ENCODE data around the gene NFX1.

Gene NFX1

GRCh38 chr9:33346564-33346963 is 56.2 kb downstream of the NFX1 start:
- H3K36me3 ChIP-seq: peaks cover 79% of the 10 kb centered on the region
- TF ChIP-seq, protein P1, sequence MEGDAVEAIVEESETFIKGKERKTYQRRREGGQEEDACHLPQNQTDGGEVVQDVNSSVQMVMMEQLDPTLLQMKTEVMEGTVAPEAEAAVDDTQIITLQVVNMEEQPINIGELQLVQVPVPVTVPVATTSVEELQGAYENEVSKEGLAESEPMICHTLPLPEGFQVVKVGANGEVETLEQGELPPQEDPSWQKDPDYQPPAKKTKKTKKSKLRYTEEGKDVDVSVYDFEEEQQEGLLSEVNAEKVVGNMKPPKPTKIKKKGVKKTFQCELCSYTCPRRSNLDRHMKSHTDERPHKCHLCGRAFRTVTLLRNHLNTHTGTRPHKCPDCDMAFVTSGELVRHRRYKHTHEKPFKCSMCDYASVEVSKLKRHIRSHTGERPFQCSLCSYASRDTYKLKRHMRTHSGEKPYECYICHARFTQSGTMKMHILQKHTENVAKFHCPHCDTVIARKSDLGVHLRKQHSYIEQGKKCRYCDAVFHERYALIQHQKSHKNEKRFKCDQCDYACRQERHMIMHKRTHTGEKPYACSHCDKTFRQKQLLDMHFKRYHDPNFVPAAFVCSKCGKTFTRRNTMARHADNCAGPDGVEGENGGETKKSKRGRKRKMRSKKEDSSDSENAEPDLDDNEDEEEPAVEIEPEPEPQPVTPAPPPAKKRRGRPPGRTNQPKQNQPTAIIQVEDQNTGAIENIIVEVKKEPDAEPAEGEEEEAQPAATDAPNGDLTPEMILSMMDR (IDR thresholded peaks at IDR 0.05): no peak
- peaks cover 0 to 3% of the 10 kb centered on the region in 2 experiments for H3K4me1 ChIP-seq (ENCODE audit: control insufficient read depth in 1 of 2, insufficient read depth in 1 of 2, low read depth in 1 of 2, low read length in 1 of 2)
- no peak overlapping the region for H3K27ac ChIP-seq
- H3K27me3 ChIP-seq: no peaks in the 10 kb centered on the region
- H3K4me3 ChIP-seq (ENCODE audit: low read depth in 1 of 2, low read length in 1 of 2): no peak overlapping the region
- no peaks in the 10 kb centered on the region for H3K9me3 ChIP-seq

DNA sequence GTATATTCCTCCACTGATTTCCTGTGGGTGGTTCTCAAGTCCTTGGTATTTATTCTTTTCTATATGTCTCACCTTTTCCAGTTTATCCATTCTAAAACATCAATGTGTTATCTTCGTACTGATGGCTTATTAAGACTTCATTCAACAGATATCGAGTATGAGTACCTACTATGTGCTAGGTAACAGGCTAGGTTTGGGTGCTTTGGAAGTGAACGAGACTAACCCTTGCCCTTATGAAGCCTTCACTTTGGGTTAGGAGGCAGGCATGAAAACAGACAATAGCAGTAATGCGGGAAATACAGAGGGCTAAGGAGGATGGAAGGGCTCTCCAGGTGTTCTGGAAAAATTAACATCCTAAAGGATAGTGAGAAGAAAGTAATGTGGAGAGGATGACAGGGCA is 58.7 kb downstream of the NFX1 start:
- H3K27me3 ChIP-seq: no peaks in the 10 kb centered on the region
- peaks cover 11 to 14% of the 10 kb centered on the region in 2 experiments for H3K4me1 ChIP-seq (ENCODE audit: control insufficient read depth in 1 of 2, insufficient read depth in 1 of 2, low read depth in 1 of 2, low read length in 1 of 2)
- H3K27ac ChIP-seq: no peak overlapping the region
- no peak overlapping the region for H3K4me3 ChIP-seq (ENCODE audit: low read depth in 1 of 2, low read length in 1 of 2)
- H3K9me3 ChIP-seq: no peaks in the 10 kb centered on the region
- TF ChIP-seq, protein P1 (IDR thresholded peaks at IDR 0.05): no peak
- H3K36me3 ChIP-seq: peaks cover 63% of the 10 kb centered on the region

GRCh38 chr9:33349743-33350142 is 59.4 kb downstream of the NFX1 start:
- no peak overlapping the region for H3K4me3 ChIP-seq (ENCODE audit: low read depth in 1 of 2, low read length in 1 of 2)
- TF ChIP-seq, protein P1 (IDR thresholded peaks at IDR 0.05): no peak
- H3K4me1 ChIP-seq (ENCODE audit: control insufficient read depth in 1 of 2, insufficient read depth in 1 of 2, low read depth in 1 of 2, low read length in 1 of 2): peaks cover 18 to 21% of the 10 kb centered on the region in 2 experiments
- H3K27me3 ChIP-seq: no peaks in the 10 kb centered on the region
- peaks cover 56% of the 10 kb centered on the region for H3K36me3 ChIP-seq
- H3K9me3 ChIP-seq: no peaks in the 10 kb centered on the region
- H3K27ac ChIP-seq: no peak overlapping the region

DNA sequence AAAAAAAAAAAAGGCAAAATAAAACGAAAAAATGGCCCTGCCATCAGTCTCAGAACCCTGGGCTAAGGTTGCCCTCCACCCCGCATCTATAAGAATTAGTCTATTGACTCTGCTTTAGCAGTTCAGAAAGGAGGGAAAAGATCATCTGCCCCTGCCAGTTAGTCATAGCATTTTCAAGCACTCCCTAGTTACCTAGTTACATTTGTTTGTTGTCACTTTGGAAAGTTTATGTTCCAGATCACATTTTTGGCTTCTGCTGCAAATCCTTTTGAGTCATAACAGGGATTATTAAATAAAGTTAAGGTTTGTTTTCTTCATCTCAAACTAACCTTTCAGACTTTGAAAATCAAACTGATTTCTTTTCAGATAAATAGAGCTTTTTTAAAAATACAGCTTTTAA is 60.0 kb downstream of the NFX1 start:
- H3K4me1 ChIP-seq (ENCODE audit: control insufficient read depth in 1 of 2, insufficient read depth in 1 of 2, low read depth in 1 of 2, low read length in 1 of 2): peaks cover 22 to 25% of the 10 kb centered on the region in 2 experiments
- H3K27ac ChIP-seq: no peak overlapping the region
- peaks cover 50% of the 10 kb centered on the region for H3K36me3 ChIP-seq
- no peaks in the 10 kb centered on the region for H3K27me3 ChIP-seq
- TF ChIP-seq, protein P1 (IDR thresholded peaks at IDR 0.05): no peak
- no peaks in the 10 kb centered on the region for H3K9me3 ChIP-seq
- H3K4me3 ChIP-seq (ENCODE audit: low read depth in 1 of 2, low read length in 1 of 2): no peak overlapping the region

GRCh38 chr9:33351547-33351946 is 61.2 kb downstream of the NFX1 start:
- peaks cover 22 to 25% of the 10 kb centered on the region in 2 experiments for H3K4me1 ChIP-seq (ENCODE audit: control insufficient read depth in 1 of 2, insufficient read depth in 1 of 2, low read depth in 1 of 2, low read length in 1 of 2)
- no peak overlapping the region for H3K27ac ChIP-seq
- no peaks in the 10 kb centered on the region for H3K9me3 ChIP-seq
- no peaks in the 10 kb centered on the region for H3K27me3 ChIP-seq
- H3K4me3 ChIP-seq (ENCODE audit: low read depth in 1 of 2, low read length in 1 of 2): no peak overlapping the region
- TF ChIP-seq, protein P1 (IDR thresholded peaks at IDR 0.05): no peak
- peaks cover 38% of the 10 kb centered on the region for H3K36me3 ChIP-seq
